Rectal smooth muscle tissue (tissue), 1 donor: Measurements from ENCODE around the gene DOCK8.

Experiments used
- H3K27ac ChIP-seq: one replicate; pipeline ENCODE4 v1.7.0; 2013; ENCODE audit warnings: low read depth, low read length, inconsistent platforms
- H3K27me3 ChIP-seq: one replicate; pipeline ENCODE4 v1.7.0; 2013; ENCODE audit warnings: low read length; ENCODE audit not compliant: control insufficient read depth, insufficient read depth
- H3K36me3 ChIP-seq: one replicate; pipeline ENCODE4 v1.7.0; 2013; ENCODE audit warnings: low read length; ENCODE audit not compliant: control insufficient read depth, insufficient read depth
- H3K4me1 ChIP-seq: one replicate; pipeline ENCODE4 v1.7.0; 2013; ENCODE audit warnings: low read length; ENCODE audit not compliant: control insufficient read depth, insufficient read depth
- H3K4me3 ChIP-seq: one replicate; pipeline ENCODE4 v1.7.0; 2013; ENCODE audit warnings: low read length
- H3K9ac ChIP-seq: one replicate; pipeline ENCODE4 v1.7.0; 2013; ENCODE audit warnings: low read length

DOCK8 gene

GRCh38 chr9:343773-344172 is 129.1 kb downstream of the DOCK8 start:
- no peaks in the 10 kb centered on the region for H3K27me3 ChIP-seq
- H3K36me3 ChIP-seq, result no peaks in the 10 kb centered on the region
- no peak overlapping the region for H3K9ac ChIP-seq
- H3K4me1 ChIP-seq, result no peaks in the 10 kb centered on the region
- no peak overlapping the region for H3K4me3 ChIP-seq
- H3K27ac ChIP-seq, result no peak overlapping the region

- no peak overlapping the region for H3K27ac ChIP-seq
- H3K9ac ChIP-seq, result no peak overlapping the region
- no peaks in the 10 kb centered on the region for H3K4me1 ChIP-seq
- H3K4me3 ChIP-seq, result no peak overlapping the region
- no peaks in the 10 kb centered on the region for H3K27me3 ChIP-seq
- no peaks in the 10 kb centered on the region for H3K36me3 ChIP-seq
Measured at GRCh38 chr9:346111-346571, 131.5 kb downstream of the DOCK8 start.

- Histone ChIP-seq H3K27ac (no peak overlapping the region), H3K4me1 (no peaks in the 10 kb centered on the region), H3K27me3 (no peaks in the 10 kb centered on the region), H3K9ac (no peak overlapping the region), H3K4me3 (no peak overlapping the region), H3K36me3 (no peaks in the 10 kb centered on the region)
Measured at GRCh38 chr9:347667-348292, 133.1 kb downstream of the DOCK8 start.

- Histone ChIP-seq H3K4me1 (no peaks in the 10 kb centered on the region), H3K27me3 (no peaks in the 10 kb centered on the region), H3K9ac (no peak overlapping the region), H3K4me3 (no peak overlapping the region), H3K27ac (no peak overlapping the region), H3K36me3 (no peaks in the 10 kb centered on the region)
Measured at GRCh38 chr9:350384-350783, 135.7 kb downstream of the DOCK8 start.

GRCh38 chr9:351916-352315 is 137.3 kb downstream of the DOCK8 start:
- Histone ChIP-seq H3K4me3 (no peak overlapping the region), H3K9ac (no peak overlapping the region), H3K4me1 (no peaks in the 10 kb centered on the region), H3K27ac (no peak overlapping the region), H3K27me3 (no peaks in the 10 kb centered on the region), H3K36me3 (no peaks in the 10 kb centered on the region)

GRCh38 chr9:353077-353476 is 138.4 kb downstream of the DOCK8 start:
- Histone ChIP-seq H3K27ac (no peak overlapping the region), H3K4me1 (no peaks in the 10 kb centered on the region), H3K4me3 (no peak overlapping the region), H3K36me3 (no peaks in the 10 kb centered on the region), H3K9ac (no peak overlapping the region), H3K27me3 (no peaks in the 10 kb centered on the region)

- H3K4me3 ChIP-seq, result no peak overlapping the region
- no peaks in the 10 kb centered on the region for H3K4me1 ChIP-seq
- no peak overlapping the region for H3K9ac ChIP-seq
- H3K27me3 ChIP-seq, result no peaks in the 10 kb centered on the region
- H3K27ac ChIP-seq, result no peak overlapping the region
- H3K36me3 ChIP-seq, result no peaks in the 10 kb centered on the region
Measured at GRCh38 chr9:354453-354852, 139.8 kb downstream of the DOCK8 start.

- H3K4me3 ChIP-seq, result no peak overlapping the region
- no peaks in the 10 kb centered on the region for H3K27me3 ChIP-seq
- no peaks in the 10 kb centered on the region for H3K4me1 ChIP-seq
- H3K36me3 ChIP-seq, result no peaks in the 10 kb centered on the region
- H3K27ac ChIP-seq, result no peak overlapping the region
- H3K9ac ChIP-seq, result no peak overlapping the region
Measured at GRCh38 chr9:357560-357959, 142.9 kb downstream of the DOCK8 start.

GRCh38 chr9:362561-363273 is 148.1 kb downstream of the DOCK8 start:
- no peaks in the 10 kb centered on the region for H3K27me3 ChIP-seq
- H3K4me1 ChIP-seq, result no peaks in the 10 kb centered on the region
- no peak overlapping the region for H3K4me3 ChIP-seq
- H3K36me3 ChIP-seq, result no peaks in the 10 kb centered on the region
- H3K27ac ChIP-seq, result no peak overlapping the region
- H3K9ac ChIP-seq, result no peak overlapping the region

GRCh38 chr9:363274-363612 is 148.6 kb downstream of the DOCK8 start:
- no peak overlapping the region for H3K4me3 ChIP-seq
- H3K27me3 ChIP-seq, result no peaks in the 10 kb centered on the region
- no peak overlapping the region for H3K27ac ChIP-seq
- no peaks in the 10 kb centered on the region for H3K36me3 ChIP-seq
- no peak overlapping the region for H3K9ac ChIP-seq
- no peaks in the 10 kb centered on the region for H3K4me1 ChIP-seq

- Histone ChIP-seq H3K4me1 (no peaks in the 10 kb centered on the region), H3K27ac (no peak overlapping the region), H3K9ac (no peak overlapping the region), H3K36me3 (no peaks in the 10 kb centered on the region), H3K4me3 (no peak overlapping the region), H3K27me3 (no peaks in the 10 kb centered on the region)
Measured at GRCh38 chr9:365436-365835, 150.8 kb downstream of the DOCK8 start.

- no peaks in the 10 kb centered on the region for H3K4me1 ChIP-seq
- no peak overlapping the region for H3K27ac ChIP-seq
- H3K9ac ChIP-seq, result no peak overlapping the region
- H3K27me3 ChIP-seq, result no peaks in the 10 kb centered on the region
- no peak overlapping the region for H3K4me3 ChIP-seq
- H3K36me3 ChIP-seq, result no peaks in the 10 kb centered on the region
Measured at GRCh38 chr9:366620-367019, 152.0 kb downstream of the DOCK8 start.

GRCh38 chr9:370086-370485 is 155.4 kb downstream of the DOCK8 start:
- no peak overlapping the region for H3K9ac ChIP-seq
- no peak overlapping the region for H3K4me3 ChIP-seq
- H3K27me3 ChIP-seq, result no peaks in the 10 kb centered on the region
- no peaks in the 10 kb centered on the region for H3K4me1 ChIP-seq
- H3K27ac ChIP-seq, result no peak overlapping the region
- no peaks in the 10 kb centered on the region for H3K36me3 ChIP-seq
